GM18511 (cell line): ENCODE measurements around the gene ATP6V0E2.
"Not testable (repeated sequence)": the region's sequence is repeated elsewhere in the genome, so short reads cannot be mapped to it uniquely, and the experiment has no call there.

Source experiments
- ATAC-seq: cut with Tn5 transposase; IDR thresholded peaks from one replicate; pipeline ENCODE4 v1.9.1; 2021; ENCODE audit warnings: mild to moderate bottlenecking, moderate library complexity; ENCODE audit not compliant: unreplicated experiment

The ATP6V0E2 gene

DNA sequence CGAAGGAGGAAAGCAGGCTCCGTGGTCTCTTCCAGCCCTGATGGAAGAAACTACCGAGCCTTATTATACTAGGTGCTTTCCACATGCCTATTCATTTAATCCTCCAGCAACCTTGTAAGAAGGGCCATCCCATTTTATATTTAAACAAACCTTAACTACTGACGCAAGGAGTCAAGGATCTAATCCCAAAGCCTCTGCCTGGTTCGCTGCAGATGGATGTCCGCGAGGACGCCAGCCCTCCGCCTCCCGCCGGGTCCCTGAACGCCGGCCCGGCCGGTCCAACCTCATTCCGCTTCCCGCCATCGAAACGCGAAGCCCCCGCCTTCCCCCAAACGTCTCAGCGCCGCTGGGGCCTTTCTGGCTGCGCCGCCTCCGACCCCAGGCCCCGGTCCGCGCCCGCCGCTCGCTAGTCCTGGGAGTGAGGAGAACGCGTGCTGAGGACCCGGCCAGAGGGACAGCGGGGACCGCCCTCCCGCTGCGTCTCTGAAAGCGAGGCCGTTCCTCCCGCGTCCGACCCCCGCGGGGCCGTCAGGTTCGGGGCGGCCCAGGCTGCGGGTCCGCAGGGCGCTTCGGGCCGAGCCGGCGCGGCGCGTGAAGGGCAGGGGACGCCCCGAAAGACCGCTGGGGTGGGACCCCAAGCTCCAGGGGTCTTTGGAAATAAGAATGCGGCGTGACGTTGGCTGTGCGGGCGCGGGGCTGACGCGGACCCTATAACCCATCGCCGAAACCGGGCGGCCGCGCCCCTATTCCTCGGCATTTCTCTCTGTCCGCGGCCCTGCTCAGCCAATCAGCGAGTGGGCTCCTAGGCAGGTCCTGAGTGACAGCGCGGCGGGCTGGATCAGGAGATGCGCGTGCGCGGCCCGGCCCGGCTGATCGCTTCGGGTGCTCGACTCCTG is at the start of gene ATP6V0E2:
Gene ATP6V0E2 (plus strand): TSS at position 896 of the 896 bp plus-strand sequence. CDS start 97 bp downstream, outside the sequence.
- ATAC-seq = peak; percentile 90

GRCh38 chr7:149824301-149824741 is 49.4 kb upstream of the ATP6V0E2 start:
- no peak for ATAC-seq

DNA sequence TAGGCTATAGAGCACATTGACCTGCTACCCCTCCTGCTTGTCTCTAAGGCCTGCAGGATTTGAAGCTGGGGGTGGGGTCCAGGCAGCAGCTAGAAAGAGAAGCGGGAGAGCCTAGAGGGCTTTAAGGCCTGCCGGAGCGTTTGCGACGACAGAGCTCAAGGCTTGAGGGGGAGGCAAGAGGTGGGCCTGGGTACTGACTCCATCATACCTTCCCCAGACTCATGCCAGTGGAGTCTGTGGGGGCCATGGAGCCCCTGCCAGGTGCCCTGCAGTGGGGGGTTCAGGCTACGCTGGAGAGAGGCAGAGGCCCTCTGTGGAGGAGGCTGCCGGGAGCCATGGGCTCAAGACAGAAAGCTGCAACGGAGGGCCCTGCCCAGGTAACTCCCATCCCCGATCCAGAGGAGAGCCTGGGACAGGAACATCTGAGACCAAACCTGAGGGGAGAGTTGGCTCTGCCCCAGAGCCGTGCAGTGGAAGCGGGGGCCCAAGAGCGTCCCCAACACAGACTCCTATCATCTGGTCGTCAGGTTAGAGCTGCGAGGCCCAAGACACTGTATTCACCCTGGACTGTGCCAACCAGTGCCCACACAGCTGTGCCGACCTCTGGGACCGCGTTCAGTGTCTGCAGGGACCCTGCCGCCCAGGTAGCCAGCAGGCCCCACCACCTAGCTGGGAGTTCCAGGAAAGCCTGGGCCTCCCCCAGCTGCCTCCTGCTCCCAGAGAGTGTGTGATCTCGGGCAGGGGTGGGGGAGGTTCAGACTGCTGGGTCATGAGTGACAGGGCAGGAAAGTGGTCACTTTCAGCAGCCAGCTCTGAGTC is 48.8 kb upstream of the ATP6V0E2 start:
- no peak for ATAC-seq

DNA sequence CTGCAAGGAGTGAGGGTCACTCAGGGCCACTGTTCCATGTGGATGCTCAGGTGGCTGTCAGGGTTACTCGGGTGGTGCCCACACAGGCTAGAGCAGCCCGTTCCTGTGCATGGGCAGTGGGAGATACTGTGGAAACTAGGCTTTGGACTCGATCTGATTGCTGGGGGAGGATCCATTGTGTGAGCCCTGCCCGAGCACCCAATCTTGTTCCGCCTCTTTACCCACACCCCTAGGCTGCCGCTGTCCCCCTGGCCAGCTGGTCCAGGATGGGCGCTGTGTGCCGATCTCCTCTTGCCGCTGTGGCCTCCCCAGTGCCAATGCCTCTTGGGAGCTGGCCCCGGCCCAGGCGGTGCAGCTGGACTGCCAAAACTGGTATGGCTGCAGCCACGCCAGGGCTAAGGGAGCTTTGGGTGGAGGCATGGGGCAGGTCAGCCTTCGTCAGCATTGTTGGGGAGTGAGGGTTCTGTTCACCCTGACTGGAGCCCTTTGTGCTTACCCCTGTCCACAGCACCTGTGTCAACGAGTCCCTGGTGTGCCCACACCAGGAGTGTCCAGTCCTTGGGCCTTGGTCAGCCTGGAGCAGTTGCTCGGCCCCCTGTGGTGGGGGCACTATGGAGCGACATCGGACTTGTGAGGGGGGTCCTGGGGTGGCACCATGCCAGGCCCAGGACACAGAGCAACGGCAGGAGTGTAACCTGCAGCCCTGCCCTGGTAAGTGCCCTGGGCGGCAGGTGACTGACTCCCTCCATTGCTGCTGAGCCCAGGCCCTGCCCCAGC is 48.0 kb upstream of the ATP6V0E2 start:
- ATAC-seq = no peak

DNA sequence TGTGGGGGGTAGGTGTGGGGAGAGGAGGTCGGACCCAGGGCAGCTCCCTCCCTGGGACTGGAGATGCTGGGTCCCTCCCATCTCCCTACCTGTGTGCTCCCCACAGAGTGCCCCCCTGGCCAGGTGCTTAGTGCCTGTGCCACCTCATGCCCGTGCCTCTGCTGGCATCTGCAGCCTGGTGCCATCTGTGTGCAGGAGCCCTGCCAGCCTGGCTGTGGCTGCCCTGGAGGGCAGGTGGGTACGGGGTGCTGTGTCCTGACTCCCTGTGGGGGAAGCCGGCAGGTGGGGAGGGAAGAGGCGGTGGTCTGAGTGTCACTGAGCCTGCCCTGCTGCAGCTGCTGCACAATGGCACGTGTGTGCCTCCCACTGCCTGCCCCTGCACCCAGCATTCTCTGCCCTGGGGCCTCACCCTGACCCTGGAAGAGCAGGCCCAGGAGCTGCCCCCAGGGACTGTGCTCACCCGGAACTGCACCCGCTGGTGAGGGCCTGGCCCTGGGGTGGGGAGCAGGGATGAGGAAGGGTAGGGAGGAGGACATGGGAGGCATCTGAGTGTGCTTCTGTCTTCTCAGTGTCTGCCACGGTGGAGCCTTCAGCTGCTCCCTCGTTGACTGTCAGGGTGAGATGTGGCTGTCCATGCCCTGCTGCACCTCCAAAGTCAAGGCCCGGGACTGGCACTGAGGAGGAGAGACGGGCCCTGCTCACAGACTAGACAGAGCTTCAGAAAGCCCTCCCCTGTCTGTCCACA is 47.3 kb upstream of the ATP6V0E2 start:
- ATAC-seq = no peak

DNA sequence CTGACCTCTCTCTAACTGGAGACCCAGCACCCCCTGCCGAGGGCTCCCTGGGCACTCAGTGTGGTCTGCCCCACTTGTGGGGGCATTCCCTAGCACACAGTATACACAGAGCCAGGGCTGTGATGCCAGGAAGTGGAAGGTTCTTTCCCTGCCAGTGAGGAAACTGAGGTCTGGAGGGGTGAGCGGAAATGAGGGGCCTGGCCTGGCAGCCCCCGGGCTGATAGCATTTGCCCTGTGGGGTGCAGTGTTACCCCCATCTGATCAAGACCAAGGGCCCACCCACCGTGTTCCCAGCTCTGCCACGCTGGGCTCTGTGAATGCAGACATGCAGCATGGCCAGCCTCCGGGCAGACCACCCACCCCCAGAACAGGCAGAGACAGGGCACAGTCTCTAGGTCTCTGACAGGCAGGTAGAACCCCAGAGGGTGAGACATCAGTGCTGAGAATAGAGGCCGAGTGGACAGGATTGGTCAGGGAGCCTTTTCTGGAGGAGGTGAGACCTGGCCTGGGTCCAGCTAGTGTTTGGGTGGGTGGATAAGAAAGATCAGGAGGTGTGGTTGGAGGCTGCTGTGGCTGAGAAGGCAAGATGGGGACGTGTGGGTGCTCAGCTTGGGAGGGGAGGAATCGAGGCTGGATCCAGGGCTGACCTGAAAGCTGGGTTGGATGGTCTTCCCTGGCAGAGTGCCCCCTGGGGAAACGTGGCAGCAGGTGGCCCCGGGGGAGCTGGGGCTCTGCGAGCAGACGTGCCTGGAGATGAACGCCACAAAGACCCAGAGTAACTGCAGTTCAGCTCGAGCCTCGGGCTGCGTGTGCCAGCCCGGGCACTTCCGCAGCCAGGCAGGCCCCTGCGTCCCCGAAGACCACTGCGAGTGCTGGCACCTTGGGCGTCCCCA is 46.4 kb upstream of the ATP6V0E2 start:
- no peak for ATAC-seq

- ATAC-seq = no peak
These were observed 45.1 kb upstream of the ATP6V0E2 start for GRCh38 chr7:149828357-149829309.

GRCh38 chr7:149830527-149830926 is 43.2 kb upstream of the ATP6V0E2 start:
- not testable (repeated sequence) for ATAC-seq

DNA sequence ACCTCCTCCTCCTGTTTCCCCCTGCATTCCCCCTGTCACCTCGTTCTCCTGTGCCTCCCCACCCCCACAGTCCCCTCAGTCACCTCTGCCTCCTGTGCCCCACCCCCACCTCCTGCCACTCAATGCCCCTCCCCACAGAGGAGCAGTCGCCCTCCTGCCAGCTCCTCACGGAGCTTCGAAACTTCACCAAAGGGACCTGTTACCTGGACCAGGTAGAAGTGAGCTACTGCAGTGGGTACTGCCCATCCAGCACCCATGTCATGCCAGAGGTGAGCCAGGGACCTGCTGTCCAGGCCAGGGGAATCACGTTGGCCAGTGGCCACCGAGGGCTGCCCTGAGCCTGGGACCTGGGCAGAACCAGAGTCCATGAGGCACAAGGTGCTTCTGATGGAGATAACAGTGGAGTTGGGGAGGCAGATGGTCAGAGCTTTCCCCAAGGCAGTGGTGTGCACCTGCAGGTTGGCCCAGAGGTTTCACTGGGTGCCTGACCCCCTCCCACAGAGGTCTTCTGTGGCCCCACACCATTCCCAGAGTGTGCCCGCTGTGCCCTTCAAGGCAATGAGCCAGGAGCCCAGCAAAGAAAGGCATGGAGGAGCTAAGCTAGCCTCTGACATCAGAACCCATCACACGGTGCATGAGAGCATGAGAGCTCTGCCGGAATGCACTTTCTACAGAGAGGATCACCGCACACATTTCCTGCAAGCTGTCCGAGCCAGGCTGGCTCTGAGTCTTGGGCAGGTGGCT is 42.6 kb upstream of the ATP6V0E2 start:
- ATAC-seq = no peak

DNA sequence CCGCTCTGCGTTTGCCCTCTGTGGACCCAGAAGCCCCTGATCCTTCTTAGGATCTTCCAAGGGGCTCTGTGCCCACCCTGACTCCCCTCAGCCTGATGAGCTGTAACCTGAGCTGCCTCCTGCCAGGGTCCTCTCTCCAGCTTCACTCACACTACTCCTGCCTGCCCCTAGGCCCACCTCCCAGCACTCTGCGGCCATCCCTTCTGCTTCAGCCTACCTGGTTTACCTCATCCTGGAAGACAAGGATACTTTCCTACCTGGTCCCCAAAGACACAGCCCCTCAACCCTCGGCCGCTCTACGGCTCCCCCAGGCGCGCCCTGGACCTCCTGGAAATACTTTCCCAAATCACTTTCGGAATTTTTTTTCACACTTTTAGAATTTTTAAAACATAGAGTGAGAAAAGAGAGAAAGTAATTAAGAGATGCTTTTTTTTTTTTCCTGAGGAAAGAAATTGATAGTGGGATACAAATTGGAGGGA is 42.0 kb upstream of the ATP6V0E2 start:
- no peak for ATAC-seq

DNA sequence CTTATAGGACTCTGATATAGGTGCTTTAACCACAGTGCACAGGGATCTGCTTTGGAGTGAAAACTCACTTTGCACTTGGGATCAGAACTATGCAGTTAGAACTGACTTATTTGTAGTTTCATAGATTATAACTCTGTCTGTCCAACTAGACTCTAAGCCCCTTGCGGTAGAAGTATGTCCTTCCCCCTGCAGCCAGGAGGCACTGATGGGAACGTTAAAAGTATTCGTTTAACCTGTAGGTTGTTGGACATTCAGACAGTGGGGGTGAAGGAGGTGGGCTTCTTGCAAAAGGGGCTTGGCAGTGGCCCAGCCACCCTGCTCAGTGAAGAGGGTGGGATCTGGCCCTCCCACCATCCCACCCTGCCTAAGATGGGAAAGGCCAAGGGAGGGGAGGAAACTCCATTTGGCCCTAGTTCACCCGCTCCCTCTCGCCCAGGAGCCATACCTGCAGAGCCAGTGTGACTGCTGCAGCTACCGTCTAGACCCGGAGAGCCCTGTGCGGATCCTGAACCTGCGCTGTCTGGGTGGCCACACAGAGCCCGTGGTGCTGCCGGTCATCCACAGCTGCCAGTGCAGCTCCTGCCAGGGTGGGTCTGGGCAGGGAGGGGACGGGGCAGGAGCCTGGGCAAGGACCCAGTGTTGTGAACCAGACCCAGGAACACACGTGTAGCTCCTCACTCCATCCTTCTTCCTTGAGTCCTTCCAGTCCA is 41.3 kb upstream of the ATP6V0E2 start:
- ATAC-seq = no peak

DNA sequence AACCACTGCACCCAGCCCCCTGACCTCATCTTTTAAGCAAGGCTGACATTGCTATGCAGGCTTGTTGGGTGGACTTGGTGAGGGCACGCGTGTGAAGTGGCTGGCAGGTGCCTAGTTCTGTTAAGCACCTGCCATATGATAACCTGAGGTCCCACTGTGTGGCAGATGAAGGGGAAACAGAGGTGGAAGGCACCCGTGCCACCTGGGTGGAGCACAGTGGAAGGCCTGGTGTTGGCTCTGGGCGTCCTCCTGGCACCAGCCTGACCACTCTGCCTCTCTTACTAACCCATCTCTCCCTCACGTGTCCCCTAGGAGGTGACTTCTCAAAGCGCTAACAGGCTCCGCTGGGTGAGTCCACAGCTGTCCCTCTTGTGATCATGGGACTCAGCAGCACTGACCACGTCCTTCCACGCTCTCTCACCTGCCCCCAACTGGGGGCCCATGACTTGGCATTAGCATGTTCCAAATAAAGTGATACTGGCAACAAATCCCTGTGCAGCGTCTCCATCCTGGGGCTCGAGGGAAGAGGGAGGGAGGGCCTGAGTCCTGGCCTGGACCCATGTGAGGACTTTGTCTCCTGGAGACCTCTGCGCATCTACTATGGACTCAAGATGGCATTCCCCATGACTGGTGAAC is 40.2 kb upstream of the ATP6V0E2 start:
- ATAC-seq = no peak

- no peak for ATAC-seq
These were observed 39.2 kb upstream of the ATP6V0E2 start for GRCh38 chr7:149834601-149835000.

DNA sequence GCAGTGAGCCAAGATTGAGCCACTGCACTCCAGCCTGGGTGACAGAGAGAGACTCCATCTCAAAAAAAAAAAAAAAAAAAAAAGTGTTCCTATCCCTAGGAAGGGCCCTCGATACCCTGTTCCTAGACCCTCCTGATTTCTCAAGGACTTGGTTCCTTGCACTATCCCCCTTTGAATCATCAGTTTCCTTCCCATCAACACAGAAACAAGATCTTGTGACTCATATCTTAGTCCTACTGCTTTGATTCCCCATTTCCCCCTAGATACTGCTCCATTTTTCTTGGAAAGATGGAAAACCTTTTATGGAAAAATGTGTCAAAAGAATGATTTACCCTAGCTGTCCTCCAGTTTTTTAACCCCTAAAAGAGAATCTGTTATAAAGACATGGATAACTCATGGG is 37.3 kb upstream of the ATP6V0E2 start:
- no peak for ATAC-seq

GRCh38 chr7:149837564-149838223 is 36.1 kb upstream of the ATP6V0E2 start:
- ATAC-seq = no peak
